H1 (cell line): ENCODE results near the gene CXADR. TPM values are rescaled to one million over a fixed set of nuclear protein-coding genes. Genes with fewer than 3 reads are reported as not detected.
A peak's percentile ranks its signal among the peaks of the same experiment; 100 is the strongest.

Experiments used
- CTCF ChIA-PET: fragments of 300-600 bp; sonication (Branson Sonifier 250); formaldehyde crosslinking; loops from one replicate; lab custom pipeline; 2021; ENCODE audit not compliant: partially characterized antibody; lab: Charles Lee
- POLR2A ChIA-PET: fragments of 300-600 bp; sonication (Branson Sonifier 250); formaldehyde crosslinking; loops from one replicate; lab custom pipeline; 2021; ENCODE audit warnings: inconsistent platforms; ENCODE audit not compliant: partially characterized antibody; lab: Charles Lee
- DNase-seq, 2 experiments: peaks; one replicate each; pipeline versions ENCODE4 v3.0.0 to v3.0.0-alpha.2; 2010 to 2022; ENCODE audit warnings: low spot score in 2 of 2, low read depth in 1 of 2, mixed read lengths in 1 of 2
- FAIRE-seq: peaks from 2 replicates; lab custom pipeline; 2011; peaks lifted over from hg19 to GRCh38; lab: Jason Lieb, UNC
- H2AFZ ChIP-seq: 2 replicates; pipeline ENCODE4 v1.8.1; 2012; ENCODE audit warnings: low read length, inconsistent platforms
- H2AK5ac ChIP-seq: 2 replicates; pipeline ENCODE4 v1.6.1; 2013; ENCODE audit warnings: low read depth, low read length
- H2BK120ac ChIP-seq: replicated peaks from 2 replicates; pipeline ENCODE3; 2013; ENCODE audit warnings: low read depth, low read length, inconsistent platforms
- H2BK12ac ChIP-seq: 2 replicates; pipeline ENCODE4 v1.6.1; 2013; ENCODE audit warnings: low read depth, low read length
- H2BK15ac ChIP-seq: 2 replicates; pipeline ENCODE4 v1.6.1; 2013; ENCODE audit warnings: low read length
- H2BK20ac ChIP-seq: 2 replicates; pipeline ENCODE4 v1.6.1; 2013; ENCODE audit warnings: low read length
- H2BK5ac ChIP-seq: 2 replicates; pipeline ENCODE4 v1.6.1; 2013; ENCODE audit warnings: low read depth, low read length
- H3K14ac ChIP-seq: 2 replicates; pipeline ENCODE4 v1.6.1; 2013; ENCODE audit warnings: inconsistent platforms; ENCODE audit not compliant: insufficient read length
- H3K18ac ChIP-seq: 2 replicates; pipeline ENCODE4 v1.6.1; 2013; ENCODE audit warnings: low read length; ENCODE audit errors: extremely low read depth
- H3K23ac ChIP-seq: 2 replicates; pipeline ENCODE4 v1.6.1; 2013; ENCODE audit warnings: inconsistent platforms; ENCODE audit not compliant: insufficient read length
- H3K23me2 ChIP-seq: 2 replicates; pipeline ENCODE4 v1.6.1; 2013; ENCODE audit warnings: low read depth, low read length
- H3K27ac ChIP-seq: 2 replicates; pipeline ENCODE4 v1.6.1; 2011; ENCODE audit warnings: low read depth, low read length, inconsistent platforms
- H3K27me3 ChIP-seq, 4 experiments: replicated peaks in 1 of 4; 1 replicate in 1 of 4; 2 replicates in 3 of 4; pipeline versions ENCODE4 v1.6.1 to v1.8.1; 2011 to 2013; ENCODE audit warnings: low read length in 3 of 4, mild to moderate bottlenecking in 3 of 4, inconsistent platforms in 2 of 4, mixed read lengths in 2 of 4, moderate library complexity in 1 of 4; ENCODE audit not compliant: control insufficient read depth in 3 of 4, insufficient read depth in 3 of 4; ENCODE audit errors: extremely low read depth in 1 of 4
- H3K36me3 ChIP-seq, 4 experiments: 2 replicates each; pipeline versions ENCODE4 v1.6.1 to v1.8.1; 2011 to 2013; ENCODE audit warnings: mild to moderate bottlenecking in 4 of 4, low read length in 3 of 4, moderate library complexity in 2 of 4, control low read depth in 1 of 4, inconsistent platforms in 1 of 4; ENCODE audit not compliant: insufficient read depth in 4 of 4, control insufficient read depth in 2 of 4
- H3K4ac ChIP-seq: replicated peaks from 2 replicates; pipeline ENCODE3; 2013; ENCODE audit warnings: low read length, low read depth, mixed read lengths, inconsistent platforms; ENCODE audit not compliant: insufficient read length
- H3K4me1 ChIP-seq, 4 experiments: replicated peaks in 1 of 4; 1 replicate in 1 of 4; 2 replicates in 3 of 4; pipeline versions ENCODE4 v1.6.1 to v1.8.1; 2011 to 2013; ENCODE audit warnings: low read length in 3 of 4, inconsistent platforms in 2 of 4, mixed read lengths in 1 of 4; ENCODE audit not compliant: insufficient read depth in 4 of 4, control insufficient read depth in 3 of 4
- H3K4me2 ChIP-seq, 2 experiments: 2 replicates each; pipeline versions ENCODE4 v1.6.1 to v1.8.1; 2011 to 2013; ENCODE audit warnings: low read depth in 2 of 2, low read length in 2 of 2, control low read depth in 1 of 2, inconsistent platforms in 1 of 2, mild to moderate bottlenecking in 1 of 2; ENCODE audit not compliant: insufficient read depth in 1 of 2
- H3K4me3 ChIP-seq, 4 experiments: fragments of 200-600, 300-600 bp in 1 of 4; sonication (generic), shearing (Covaris generic), sonication (Bioruptor Twin) in 1 of 4; 2 replicates each; pipeline versions ENCODE4 v1.5.1 to v1.8.1; 2011 to 2016; ENCODE audit warnings: low read length in 4 of 4, low read depth in 3 of 4, control low read depth in 2 of 4, inconsistent platforms in 2 of 4, mild to moderate bottlenecking in 2 of 4, mixed read lengths in 1 of 4, moderate library complexity in 1 of 4; ENCODE audit not compliant: insufficient read depth in 2 of 4; ENCODE audit errors: extremely low read depth in 1 of 4
- H3K56ac ChIP-seq: replicated peaks from 2 replicates; pipeline ENCODE3; 2013; ENCODE audit warnings: low read depth, mild to moderate bottlenecking, mixed read lengths, low read length, inconsistent platforms; ENCODE audit not compliant: insufficient read length
- H3K79me1 ChIP-seq: 2 replicates; pipeline ENCODE4 v1.6.1; 2013; ENCODE audit warnings: low read depth, low read length, control low read depth
- H3K79me2 ChIP-seq, 2 experiments: 2 replicates each; pipeline versions ENCODE4 v1.6.1 to v1.8.1; 2012 to 2013; ENCODE audit warnings: low read length in 2 of 2, mild to moderate bottlenecking in 2 of 2, inconsistent platforms in 1 of 2; ENCODE audit not compliant: insufficient read depth in 2 of 2, control insufficient read depth in 1 of 2
- H3K9ac ChIP-seq, 4 experiments: replicated peaks in 1 of 4; 1 replicate in 1 of 4; 2 replicates in 3 of 4; pipeline versions ENCODE4 v1.6.1 to v1.8.1; 2011 to 2013; ENCODE audit warnings: low read depth in 3 of 4, low read length in 3 of 4, control low read depth in 2 of 4, mild to moderate bottlenecking in 2 of 4, moderate library complexity in 2 of 4, inconsistent platforms in 1 of 4; ENCODE audit errors: extremely low read depth in 1 of 4
- H3K9me3 ChIP-seq, 2 experiments: 2 replicates each; pipeline versions ENCODE4 v1.6.1 to v1.8.1; 2012 to 2013; ENCODE audit warnings: mild to moderate bottlenecking in 2 of 2, moderate library complexity in 2 of 2, control low read depth in 1 of 2, inconsistent platforms in 1 of 2, low read depth in 1 of 2, low read length in 1 of 2, mixed read lengths in 1 of 2; ENCODE audit not compliant: insufficient read depth in 2 of 2
- H4K20me1 ChIP-seq, 2 experiments: replicated peaks in 1 of 2; 2 replicates each; pipeline versions ENCODE3 to v1.8.1; 2011 to 2013; ENCODE audit warnings: inconsistent platforms in 2 of 2, low read length in 2 of 2, mild to moderate bottlenecking in 1 of 2; ENCODE audit not compliant: insufficient read depth in 2 of 2, control insufficient read depth in 1 of 2
- H4K5ac ChIP-seq: 2 replicates; pipeline ENCODE4 v1.6.1; 2013; ENCODE audit warnings: low read length, low read depth, mixed read lengths, inconsistent platforms; ENCODE audit not compliant: insufficient read length
- H4K8ac ChIP-seq: 2 replicates; pipeline ENCODE4 v1.8.0; 2013; ENCODE audit warnings: mild to moderate bottlenecking, moderate library complexity, low read length, inconsistent platforms; ENCODE audit not compliant: insufficient read depth; ENCODE audit errors: extremely low read depth
- H4K91ac ChIP-seq: replicated peaks from 2 replicates; pipeline ENCODE3; 2013; ENCODE audit warnings: low read length, mixed read lengths, inconsistent platforms; ENCODE audit not compliant: insufficient read length
- JUN ChIP-seq: IDR thresholded peaks from 2 replicates; pipeline ENCODE4 v1.6.1; 2011; ENCODE audit warnings: low read depth, mild to moderate bottlenecking, improper control_type of control experiment, low read length
- MAFK ChIP-seq: IDR thresholded peaks from 2 replicates; pipeline ENCODE4 v1.6.1; 2012; ENCODE audit warnings: low read depth, mild to moderate bottlenecking, improper control_type of control experiment, low read length
- RXRA ChIP-seq: IDR thresholded peaks from 2 replicates; pipeline ENCODE4 v1.6.1; 2011; ENCODE audit warnings: low read depth, mild to moderate bottlenecking, low read length, moderate library complexity; ENCODE audit not compliant: insufficient read depth
- SRF ChIP-seq: IDR thresholded peaks from 2 replicates; pipeline ENCODE4 v1.6.1; 2011; ENCODE audit warnings: mild to moderate bottlenecking, low read depth, low read length, moderate library complexity
- TAF7 ChIP-seq: optimal IDR thresholded peaks from 2 replicates; pipeline ENCODE3; 2011; ENCODE audit warnings: low read depth, mild to moderate bottlenecking, inconsistent platforms, low read length, moderate library complexity, borderline replicate concordance
- WGBS, 2 experiments: shearing (Covaris generic) in 1 of 2; methylation state at CpG; one replicate each; pipeline versions ENCODE4 v1.1.6 to v1.1.7; 2013 to 2015; ENCODE audit warnings: low lambda C conversion rate in 2 of 2, mixed read lengths in 2 of 2, inconsistent platforms in 1 of 2, low coverage in 1 of 2, missing lambda C conversion rate in 1 of 2; ENCODE audit not compliant: insufficient replicate concordance in 2 of 2, insufficient coverage in 1 of 2, insufficient read length in 1 of 2; ENCODE audit errors: extremely low coverage in 1 of 2, missing lambda C conversion rate in 1 of 2; 5-methylcytosine and 5-hydroxymethylcytosine counted together
- long read RNA-seq, 2 experiments: library from RNA in 1 of 2; library from capped mRNA in 1 of 2; stranded (forward); transcript quantifications; one replicate each; pipeline ENCODE4 v2.0.0, GENCODE V29; 2021; ENCODE audit warnings: inconsistent platforms in 1 of 2
- polyA minus RNA-seq, 3 experiments: library from RNA; depleted of rRNA, polyadenylated mRNA; stranded (reverse); fragments of >200 nt; gene quantifications; 1 replicate in 2 of 3; 2 replicates in 1 of 3; pipeline ENCODE4 v1.2.3, GENCODE V29; 2011
- polyA plus RNA-seq, 7 experiments: library from polyadenylated mRNA; depleted of rRNA in 3 of 7; stranded (reverse) in 5 of 7; unstranded in 2 of 7; fragments of >200 nt in 5 of 7; fragments of 200-250 nt in 2 of 7; gene quantifications; 1 replicate in 5 of 7; 2 replicates in 1 of 7; 4 replicates in 1 of 7; pipeline versions ENCODE4 v1.2.1 to v1.2.3, GENCODE V29; 2011 to 2013; ENCODE audit warnings: missing spikeins in 2 of 7, mixed read lengths in 2 of 7
- total RNA-seq: library from RNA; stranded (reverse); fragmentation: NEBNext Ultra II Directional; extraction: Animal tissue kit (Norgen Biotek cat#: 25700); gene quantifications from 2 replicates; pipeline ENCODE4 v1.2.1, GENCODE V29; 2021
- TF ChIP-seq, protein P1 (sequence below): IDR thresholded peaks from 2 replicates; pipeline ENCODE4 v1.6.1; 2012; ENCODE audit warnings: inconsistent platforms

Gene CXADR
- total RNA-seq (142 and 145 TPM in 2 replicates), polyA plus RNA-seq (2011; rRNA removed) (37.2 and 45.6 TPM in 2 replicates), polyA minus RNA-seq (2011; rRNA and poly(A)+ RNA removed) (200 and 260 TPM in 2 replicates)
- 52.6 TPM for polyA plus RNA-seq (2011; cell fraction: cytosol; rRNA removed)
- 29.0 TPM for polyA plus RNA-seq (2011; cell fraction: nucleus; rRNA removed)
- 48.0 to 68.5 TPM (median 61.5 TPM) in 4 replicates for polyA plus RNA-seq (2012, experiment 1 of 2)
- polyA plus RNA-seq (2012, experiment 2 of 2): 4.4 TPM
- polyA plus RNA-seq (2013, experiment 1 of 2): 156 TPM
- polyA plus RNA-seq (2013, experiment 2 of 2): 189 TPM
- polyA minus RNA-seq (2011; cell fraction: cytosol; rRNA and poly(A)+ RNA removed): 126 TPM
- polyA minus RNA-seq (2011; cell fraction: nucleus; rRNA and poly(A)+ RNA removed): 113 TPM
- long read RNA-seq, experiment 1, full-length matches to known transcripts: 14 of 97 reads
- long read RNA-seq, experiment 1, partial matches to known transcripts: 6 of 97 reads
- long read RNA-seq, experiment 1, other reads (novel, unspliced or antisense): 77 of 97 reads
- long read RNA-seq, experiment 2, full-length matches to known transcripts: 79 of 107 reads
- long read RNA-seq, experiment 2, partial matches to known transcripts: 12 of 107 reads
- long read RNA-seq, experiment 2, other reads (novel, unspliced or antisense): 16 of 107 reads

DNA sequence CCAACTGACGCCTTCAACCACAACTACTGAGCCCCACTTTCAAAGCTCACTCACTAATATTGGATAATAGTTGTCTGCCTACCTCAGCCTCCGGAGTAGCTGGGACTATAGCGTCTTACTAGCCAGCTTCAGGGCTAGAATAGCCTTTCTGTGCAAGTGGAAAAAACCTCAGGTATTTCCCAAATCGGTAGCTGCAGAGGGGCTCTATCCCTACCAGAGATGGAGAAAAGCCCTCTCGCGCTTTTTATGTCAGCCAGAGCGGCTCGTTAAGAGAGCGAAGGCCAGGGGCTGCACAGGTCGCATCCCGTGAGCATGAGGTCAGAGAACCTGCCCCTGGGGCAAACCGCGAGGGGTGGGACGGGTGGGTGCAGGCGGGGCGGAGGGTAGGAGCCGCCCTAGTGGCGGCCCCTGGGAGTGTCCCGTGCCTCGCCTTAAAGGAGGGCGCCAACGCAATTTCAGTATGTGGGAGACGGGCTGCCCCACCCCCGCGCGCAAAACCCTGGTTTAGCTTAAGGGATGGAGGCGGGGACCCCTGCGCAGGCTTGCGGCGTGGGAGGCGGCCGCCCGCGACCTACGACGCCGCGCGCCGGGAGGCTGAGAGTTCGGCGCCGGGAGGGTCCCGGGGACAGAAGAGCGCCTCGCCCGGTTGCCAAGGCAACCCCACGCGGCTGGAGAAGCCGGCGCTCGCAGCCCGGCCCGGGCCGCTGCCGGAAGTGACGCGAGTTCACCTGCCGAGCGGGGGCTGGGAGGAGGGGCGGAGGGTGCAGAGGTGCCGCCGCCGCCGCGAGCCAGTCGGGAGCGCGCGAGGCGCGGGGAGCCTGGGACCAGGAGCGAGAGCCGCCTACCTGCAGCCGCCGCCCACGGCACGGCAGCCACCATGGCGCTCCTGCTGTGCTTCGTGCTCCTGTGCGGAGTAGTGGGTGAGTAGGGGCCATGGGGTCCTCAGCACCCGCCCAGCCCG lies at the start of gene CXADR:
Gene CXADR, plus strand, starts transcription at position 791 of the 961 bp plus-strand sequence. Its CDS starts 87 bp downstream, at position 878.
- Histone ChIP-seq H2BK120ac (peak within 1 kb of the TSS; percentile 68), H4K8ac (peak within 1 kb of the TSS; percentile 99), H3K4me1 (peaks cover 2 to 13% (median 11%) of the 10 kb centered on the region in 4 experiments), H3K23me2 (peaks cover 9% of the 10 kb centered on the region), H2AFZ (peak within 1 kb of the TSS; percentile 83), H3K18ac (peak within 1 kb of the TSS; percentile 93), H3K79me1 (0 out of 2 replicates have a peak, but pooled peaks cover 2% of the 10 kb centered on the region), H3K4me3 (peak within 1 kb of the TSS; percentile 85 to 100 (median 96)), H2BK15ac (peak within 1 kb of the TSS; percentile 61; the same call in 1 of the 2 replicates), H3K9ac (peak within 1 kb of the TSS; percentile 89 to 96 (median 94)), H4K91ac (peak within 1 kb of the TSS; percentile 92), H3K4ac (peak within 1 kb of the TSS; percentile 78), H3K79me2 (peaks cover 29 to 43% of the 10 kb centered on the region in 2 experiments), H4K20me1 (peaks cover 12 to 13% of the 10 kb centered on the region in 2 experiments), H3K23ac (no peak within 1 kb of the TSS), H2BK20ac (no peak within 1 kb of the TSS), H4K5ac (peak within 1 kb of the TSS; percentile 99), H3K36me3 (peaks cover 0 to 6% (median 0%) of the 10 kb centered on the region in 4 experiments; a peak in 2 of 8 replicates), H3K9me3 (no peaks in the 10 kb centered on the region), H2BK5ac (peak within 1 kb of the TSS; percentile 98), H3K14ac (peak within 1 kb of the TSS; percentile 50), H2AK5ac (no peak within 1 kb of the TSS; the same call in 1 of the 2 replicates), H3K27ac (peak within 1 kb of the TSS; percentile 95), H3K4me2 (peak within 1 kb of the TSS; percentile 78 to 82), H2BK12ac (peak within 1 kb of the TSS; percentile 68; the same call in 1 of the 2 replicates), H3K27me3 (no peaks in the 10 kb centered on the region), H3K56ac (peak within 1 kb of the TSS; percentile 82)
- peak; percentile 52 for FAIRE-seq
- POLR2A ChIA-PET: interaction anchor here (0.9 to 12.6 kb wide), 13 partner anchors 8 to 155 kb away, joined by 3 to 144 read pairs (median 5); no protein-coding TSS in a partner anchor
- 1% methylated on average over 32 of the region's 83 CpGs; no CpG with 5 or more reads in 1 of the 2 experiments for WGBS, 2 experiments
- CTCF ChIA-PET: interaction anchor here (0.8 to 2.7 kb wide), 15 partner anchors 9 to 126 kb away, joined by 3 to 17 read pairs (median 5); no protein-coding TSS in a partner anchor
- peak; percentile 59 to 94 for DNase-seq
- TF ChIP-seq JUN (0 out of 2 replicates have a peak, but pooled peaks have one; percentile 4), MAFK (no peak), RXRA (no peak), TAF7 (peak; percentile 83), SRF (no peak)
- TF ChIP-seq, protein P1, sequence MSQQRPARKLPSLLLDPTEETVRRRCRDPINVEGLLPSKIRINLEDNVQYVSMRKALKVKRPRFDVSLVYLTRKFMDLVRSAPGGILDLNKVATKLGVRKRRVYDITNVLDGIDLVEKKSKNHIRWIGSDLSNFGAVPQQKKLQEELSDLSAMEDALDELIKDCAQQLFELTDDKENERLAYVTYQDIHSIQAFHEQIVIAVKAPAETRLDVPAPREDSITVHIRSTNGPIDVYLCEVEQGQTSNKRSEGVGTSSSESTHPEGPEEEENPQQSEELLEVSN: no peak
